ENCODE results near the gene ZNF625.

The ZNF625 gene

GRCh38 chr19:12187625-12188024 lies 31.1 kb upstream of the ZNF625 start:
- TF ChIP-seq, protein P1, sequence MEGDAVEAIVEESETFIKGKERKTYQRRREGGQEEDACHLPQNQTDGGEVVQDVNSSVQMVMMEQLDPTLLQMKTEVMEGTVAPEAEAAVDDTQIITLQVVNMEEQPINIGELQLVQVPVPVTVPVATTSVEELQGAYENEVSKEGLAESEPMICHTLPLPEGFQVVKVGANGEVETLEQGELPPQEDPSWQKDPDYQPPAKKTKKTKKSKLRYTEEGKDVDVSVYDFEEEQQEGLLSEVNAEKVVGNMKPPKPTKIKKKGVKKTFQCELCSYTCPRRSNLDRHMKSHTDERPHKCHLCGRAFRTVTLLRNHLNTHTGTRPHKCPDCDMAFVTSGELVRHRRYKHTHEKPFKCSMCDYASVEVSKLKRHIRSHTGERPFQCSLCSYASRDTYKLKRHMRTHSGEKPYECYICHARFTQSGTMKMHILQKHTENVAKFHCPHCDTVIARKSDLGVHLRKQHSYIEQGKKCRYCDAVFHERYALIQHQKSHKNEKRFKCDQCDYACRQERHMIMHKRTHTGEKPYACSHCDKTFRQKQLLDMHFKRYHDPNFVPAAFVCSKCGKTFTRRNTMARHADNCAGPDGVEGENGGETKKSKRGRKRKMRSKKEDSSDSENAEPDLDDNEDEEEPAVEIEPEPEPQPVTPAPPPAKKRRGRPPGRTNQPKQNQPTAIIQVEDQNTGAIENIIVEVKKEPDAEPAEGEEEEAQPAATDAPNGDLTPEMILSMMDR (IDR thresholded peaks at IDR 0.05; ENCODE audit: extremely low read depth, insufficient read depth, missing control alignments), result no peak
- DNase-seq (ENCODE audit: low spot score), result no peak
- in situ Hi-C loops (cut with MboI; ENCODE audit: low pct_unique_long_range_greater_than_20kb, low sequenced_read_pairs, unreplicated experiment), result no loop called here

DNA sequence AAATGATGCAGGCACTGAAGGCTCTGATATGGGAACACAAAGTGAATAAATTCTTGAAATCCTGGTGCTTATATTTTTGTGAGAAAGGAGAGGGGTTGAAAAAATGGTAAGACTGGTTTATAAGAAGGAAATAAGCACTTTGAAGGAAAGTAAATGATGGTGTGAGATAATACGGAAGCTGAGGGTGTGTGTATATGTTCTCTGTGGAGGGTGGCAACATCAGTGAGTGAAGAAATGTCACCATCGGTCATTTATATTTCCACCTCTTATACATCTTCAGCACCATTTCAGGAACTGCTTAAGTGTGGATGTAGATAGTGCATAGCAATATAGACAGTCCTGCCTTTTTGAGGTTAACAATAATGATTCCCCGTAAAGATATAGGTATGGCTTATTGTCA lies 23.8 kb upstream of the ZNF625 start:
- in situ Hi-C loops (cut with MboI; ENCODE audit: low pct_unique_long_range_greater_than_20kb, low sequenced_read_pairs, unreplicated experiment), result no loop called here
- DNase-seq (ENCODE audit: low spot score), result no peak
- TF ChIP-seq, protein P1 (IDR thresholded peaks at IDR 0.05; ENCODE audit: extremely low read depth, insufficient read depth, missing control alignments), result no peak

GRCh38 chr19:12166626-12167025 lies 10.1 kb upstream of the ZNF625 start:
- TF ChIP-seq, protein P1 (IDR thresholded peaks at IDR 0.05; ENCODE audit: extremely low read depth, insufficient read depth, missing control alignments), result no peak
- in situ Hi-C loops (cut with MboI; ENCODE audit: low pct_unique_long_range_greater_than_20kb, low sequenced_read_pairs, unreplicated experiment), result no loop called here

DNA sequence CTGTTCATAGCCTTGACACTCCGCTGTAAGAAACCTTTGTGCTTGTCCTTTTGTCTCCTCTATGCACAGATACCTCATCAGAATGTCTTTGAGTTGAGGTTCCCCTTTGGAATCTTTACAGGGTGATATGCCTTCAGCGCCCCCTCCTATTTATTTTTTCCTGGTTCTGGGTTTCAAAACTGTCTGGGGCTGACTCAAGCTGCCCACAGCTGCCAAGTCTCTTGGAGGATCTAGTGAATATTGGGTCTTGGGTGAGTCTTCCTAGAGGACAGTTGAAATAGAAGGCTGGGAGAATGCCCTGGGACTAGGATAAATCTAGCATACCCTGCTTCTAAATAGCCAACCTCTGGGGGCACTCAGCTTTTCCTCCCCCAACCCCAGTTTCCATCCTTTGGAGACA lies 7.3 kb upstream of the ZNF625 start:
- DNase-seq (ENCODE audit: low spot score), result peak; percentile 34

More at GRCh38 chr19:12166626-12167025, 10.1 kb upstream of the ZNF625 start:
- no peak for DNase-seq (ENCODE audit: low spot score)

DNA sequence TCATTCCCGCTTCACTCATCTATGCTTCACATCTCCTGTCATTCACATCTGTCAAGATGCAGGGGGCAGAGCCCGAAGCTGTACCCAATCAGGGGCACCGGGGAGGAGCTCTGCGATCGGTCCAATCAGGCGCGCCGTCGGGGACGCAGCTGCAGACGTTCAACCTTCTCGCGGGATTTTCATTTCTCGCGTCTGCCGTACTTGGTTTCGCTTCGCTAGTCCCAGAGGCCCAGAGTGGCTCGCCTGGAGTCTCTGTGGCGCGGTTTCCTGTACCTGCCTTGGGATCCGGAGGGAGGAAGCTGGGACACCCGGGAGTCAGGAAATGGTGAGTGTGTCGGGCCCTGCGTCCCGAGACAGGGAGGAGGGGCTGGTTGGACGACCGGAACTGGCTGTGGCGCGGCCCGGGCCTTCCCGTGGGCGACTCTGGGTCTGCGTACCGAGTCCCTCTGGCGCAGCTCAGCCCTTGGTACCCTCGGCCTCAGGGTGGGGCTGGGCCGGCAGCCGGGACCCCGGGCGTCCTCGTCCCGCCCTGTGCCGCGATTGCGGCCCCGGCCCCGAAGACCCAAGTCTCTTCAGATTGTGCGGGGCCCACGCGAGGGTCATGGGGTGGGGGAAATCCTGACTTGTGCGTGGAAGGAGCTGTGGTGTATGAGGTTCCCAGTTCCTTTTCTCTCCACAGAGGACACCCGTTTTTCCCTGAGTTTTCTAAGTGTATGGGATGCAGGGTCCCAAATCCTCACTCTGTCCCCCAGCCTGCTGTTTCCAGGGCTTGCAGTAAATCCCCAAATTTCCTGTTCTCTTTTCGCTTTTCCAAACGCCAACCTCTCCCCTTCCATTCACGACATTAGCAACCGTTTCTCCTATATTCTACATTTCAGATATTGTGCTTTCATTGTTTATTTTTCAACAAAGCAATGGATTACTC lies 6.6 kb upstream of the ZNF625 start, which contains the start of gene ZNF136:
ZNF136 (plus strand) TSS at position 215 of the 925 bp plus-strand sequence; CDS start at position 323, 108 bp downstream.
- in situ Hi-C loops (cut with MboI; ENCODE audit: low pct_unique_long_range_greater_than_20kb, low sequenced_read_pairs, unreplicated experiment), result no loop called here
- TF ChIP-seq, protein P1 (IDR thresholded peaks at IDR 0.05; ENCODE audit: extremely low read depth, insufficient read depth, missing control alignments), result no peak
- DNase-seq (ENCODE audit: low spot score), result peak; percentile 99

More for the DNA sequence above, 7.3 kb upstream of the ZNF625 start:
- in situ Hi-C loops (cut with MboI; ENCODE audit: low pct_unique_long_range_greater_than_20kb, low sequenced_read_pairs, unreplicated experiment), result no loop called here
- TF ChIP-seq, protein P1 (IDR thresholded peaks at IDR 0.05; ENCODE audit: extremely low read depth, insufficient read depth, missing control alignments), result no peak

DNA sequence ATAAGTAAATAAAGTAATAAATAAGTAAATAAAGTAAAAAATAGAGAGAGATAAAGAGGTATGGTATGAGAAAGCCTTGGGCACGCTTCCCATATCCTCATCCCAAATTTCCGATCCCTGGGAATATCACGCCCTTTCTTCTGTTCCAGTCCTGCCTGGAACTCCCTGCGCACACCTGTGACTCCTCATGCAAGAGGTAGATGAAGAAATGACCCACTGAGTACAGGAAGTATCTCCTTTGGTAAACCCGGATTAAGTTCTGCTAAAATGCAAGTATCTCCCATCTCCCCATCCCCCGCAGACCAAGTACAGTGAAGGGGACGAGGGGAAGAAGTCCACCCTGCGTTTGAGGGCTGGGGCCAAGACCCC lies 6.0 kb upstream of the ZNF625 start:
- TF ChIP-seq, protein P1 (IDR thresholded peaks at IDR 0.05; ENCODE audit: extremely low read depth, insufficient read depth, missing control alignments), result no peak
- in situ Hi-C loops (cut with MboI; ENCODE audit: low pct_unique_long_range_greater_than_20kb, low sequenced_read_pairs, unreplicated experiment), result no loop called here
- no peak for DNase-seq (ENCODE audit: low spot score)

All from GM13977 (cell line).